GM23248 (cell line): ENCODE measurements around the gene STARD10. TPM values are rescaled to one million over a fixed set of nuclear protein-coding genes. Genes with fewer than 3 reads are reported as not detected.
A peak's percentile ranks its signal among the peaks of the same experiment; 100 is the strongest.

Experiments used
- DNase-seq: peaks from one replicate; pipeline ENCODE4 v3.0.0-alpha.2; 2015
- H2AFZ ChIP-seq: fragments of 200-600 bp; sonication (generic); 2 replicates; pipeline ENCODE4 v1.6.1; 2016; ENCODE audit warnings: antibody characterized with exemption
- H3F3A ChIP-seq: fragments of 200-600 bp; sonication (generic); 2 replicates; pipeline ENCODE4 v1.6.1; 2016; ENCODE audit warnings: mild to moderate bottlenecking, antibody characterized with exemption, mixed run types; ENCODE audit not compliant: insufficient read depth
- H3K27ac ChIP-seq: fragments of 200-600 bp; sonication (generic); 2 replicates; pipeline ENCODE4 v1.5.1; 2016; ENCODE audit warnings: mild to moderate bottlenecking
- H3K27me3 ChIP-seq: fragments of 200-600 bp; sonication (generic); replicated peaks from 2 replicates; pipeline ENCODE4 v1.6.1; 2016; ENCODE audit warnings: mild to moderate bottlenecking; ENCODE audit not compliant: insufficient read depth
- H3K36me3 ChIP-seq: fragments of 200-600 bp; sonication (generic); 2 replicates; pipeline ENCODE4 v1.6.1; 2016; ENCODE audit warnings: low read depth, mild to moderate bottlenecking
- H3K4me1 ChIP-seq: fragments of 200-600 bp; sonication (generic); 2 replicates; pipeline ENCODE4 v1.6.1; 2016; ENCODE audit warnings: mild to moderate bottlenecking; ENCODE audit not compliant: insufficient read depth
- H3K4me2 ChIP-seq: fragments of 200-600 bp; sonication (generic); one replicate; pipeline ENCODE4 v1.6.1; 2016; ENCODE audit warnings: mild to moderate bottlenecking; ENCODE audit not compliant: unreplicated experiment
- H3K4me3 ChIP-seq: fragments of 200-600 bp; sonication (generic); 2 replicates; pipeline ENCODE4 v1.5.1; 2016; ENCODE audit warnings: mild to moderate bottlenecking
- H3K79me2 ChIP-seq: fragments of 200-600 bp; sonication (generic); 2 replicates; pipeline ENCODE4 v1.6.1; 2016; ENCODE audit warnings: mild to moderate bottlenecking; ENCODE audit not compliant: insufficient read depth
- H3K9ac ChIP-seq: fragments of 200-600 bp; sonication (generic); 2 replicates; pipeline ENCODE4 v1.6.1; 2016; ENCODE audit warnings: mild to moderate bottlenecking
- H3K9me2 ChIP-seq: fragments of 200-600 bp; sonication (generic); 2 replicates; pipeline ENCODE4 v1.6.1; 2016; ENCODE audit warnings: mixed run types, mild to moderate bottlenecking, moderate library complexity; ENCODE audit not compliant: insufficient read depth
- H3K9me3 ChIP-seq: fragments of 200-600 bp; sonication (generic); one replicate; pipeline ENCODE4 v1.6.1; 2017; ENCODE audit warnings: low read depth
- H4K20me1 ChIP-seq: fragments of 200-600 bp; sonication (generic); 2 replicates; pipeline ENCODE4 v1.6.0; 2016; ENCODE audit not compliant: insufficient read depth
- EZH2 ChIP-seq: fragments of 200-600 bp; sonication (generic); IDR thresholded peaks from 2 replicates; pipeline ENCODE4 v1.6.1; 2018; ENCODE audit warnings: antibody characterized with exemption, mild to moderate bottlenecking; ENCODE audit not compliant: insufficient read depth, poor library complexity, severe bottlenecking
- EZH2phosphoT487 ChIP-seq: fragments of 200-600 bp; sonication (generic); IDR thresholded peaks from 2 replicates; pipeline ENCODE4 v1.6.1; 2018; ENCODE audit warnings: antibody characterized with exemption, moderate library complexity, mild to moderate bottlenecking, low read depth; ENCODE audit not compliant: insufficient read depth
- WGBS, 2 experiments: methylation state at CpG; one replicate each; pipeline ENCODE4 v1.1.6; 2015 to 2017; ENCODE audit warnings: low lambda C conversion rate in 2 of 2, low coverage in 1 of 2; ENCODE audit errors: missing lambda C conversion rate in 2 of 2; 5-methylcytosine and 5-hydroxymethylcytosine counted together
- in situ Hi-C: fragments of 300-500 bp; cut with MboI; formaldehyde crosslinking; loops from 2 replicates; pipeline ENCODE4 v1.15.0; 2020
- polyA plus RNA-seq: library from polyadenylated mRNA; unstranded; fragments of >200 nt; fragmentation: Nextera tagmentation; extraction: Ambion mirVana; gene quantifications from 2 replicates; pipeline ENCODE4 v1.2.1, GENCODE V29; 2016
- total RNA-seq: library from RNA; depleted of rRNA; stranded (reverse); fragments of >200 nt; shearing (Covaris generic); gene quantifications from 2 replicates; pipeline ENCODE4 v1.2.3, GENCODE V29; 2014

The STARD10 gene
- total and polyA plus RNA-seq, 2 experiments from 2014 or later: 6.6 to 14.7 TPM

- in situ Hi-C loops: no loop called here
- TF ChIP-seq EZH2phosphoT487 (no peak), EZH2 (no peak)
- H3K4me2 ChIP-seq: peak overlapping the region; percentile 76
- no peaks in the 10 kb centered on the region for H3K9me2 ChIP-seq
- no peaks in the 10 kb centered on the region for H3K36me3 ChIP-seq
- H3K27ac ChIP-seq: no peak overlapping the region
- H3K9me3 ChIP-seq: no peaks in the 10 kb centered on the region
- H3K9ac ChIP-seq: peak overlapping the region; percentile 26; the same call in 1 of the 2 replicates
- no peaks in the 10 kb centered on the region for H4K20me1 ChIP-seq
- no peak for DNase-seq
- H3K27me3 ChIP-seq: no peaks in the 10 kb centered on the region
- no peaks in the 10 kb centered on the region for H3K79me2 ChIP-seq
- WGBS, 2 experiments: 35 to 43% methylated on average over 15 to 17 of the region's 17 CpGs
- H3F3A ChIP-seq: no peaks in the 10 kb centered on the region
- no peaks in the 10 kb centered on the region for H3K4me1 ChIP-seq
- H2AFZ ChIP-seq: peak overlapping the region; percentile 58; the same call in 1 of the 2 replicates
- H3K4me3 ChIP-seq: peak overlapping the region; percentile 54
These were observed 12.9 kb downstream of the STARD10 start for GRCh38 chr11:72781063-72781312.

GRCh38 chr11:72780296-72781062 is 13.4 kb downstream of the STARD10 start:
- no peak overlapping the region for H3K9ac ChIP-seq
- no peak overlapping the region for H3K27ac ChIP-seq

GRCh38 chr11:72779495-72780128 is 14.2 kb downstream of the STARD10 start:
- 82 to 86% methylated on average over 4 of the region's 4 CpGs for WGBS, 2 experiments
- in situ Hi-C loops: no loop called here
- no peak overlapping the region for H3K4me3 ChIP-seq
- no peaks in the 10 kb centered on the region for H3K9me3 ChIP-seq
- H3K4me2 ChIP-seq: no peak overlapping the region
- no peaks in the 10 kb centered on the region for H3K79me2 ChIP-seq
- no peak overlapping the region for H3K27ac ChIP-seq
- no peak for DNase-seq
- no peak for TF ChIP-seq EZH2
- TF ChIP-seq EZH2phosphoT487: no peak
- no peaks in the 10 kb centered on the region for H3K9me2 ChIP-seq
- no peaks in the 10 kb centered on the region for H3F3A ChIP-seq
- H2AFZ ChIP-seq: no peak overlapping the region
- H3K36me3 ChIP-seq: no peaks in the 10 kb centered on the region
- H3K9ac ChIP-seq: no peak overlapping the region
- H4K20me1 ChIP-seq: no peaks in the 10 kb centered on the region
- H3K4me1 ChIP-seq: no peaks in the 10 kb centered on the region
- no peaks in the 10 kb centered on the region for H3K27me3 ChIP-seq

More at GRCh38 chr11:72780296-72781062, 13.4 kb downstream of the STARD10 start:
- Histone ChIP-seq H3F3A (no peaks in the 10 kb centered on the region), H3K4me1 (no peaks in the 10 kb centered on the region), H3K27me3 (no peaks in the 10 kb centered on the region), H3K9me3 (no peaks in the 10 kb centered on the region), H2AFZ (no peak overlapping the region), H4K20me1 (no peaks in the 10 kb centered on the region), H3K36me3 (no peaks in the 10 kb centered on the region), H3K9me2 (no peaks in the 10 kb centered on the region), H3K4me2 (no peak overlapping the region), H3K4me3 (peak overlapping the region; percentile 54; the same call in 1 of the 2 replicates), H3K79me2 (no peaks in the 10 kb centered on the region)
- 92 to 95% methylated on average over 10 of the region's 10 CpGs for WGBS, 2 experiments
- TF ChIP-seq EZH2phosphoT487: no peak
- no peak for TF ChIP-seq EZH2
- DNase-seq: no peak
- in situ Hi-C loops: no loop called here

- H3K4me3 ChIP-seq: no peak overlapping the region
- H3K9me2 ChIP-seq: no peaks in the 10 kb centered on the region
- H3F3A ChIP-seq: peaks cover 2% of the 10 kb centered on the region
- H3K9ac ChIP-seq: no peak overlapping the region
- in situ Hi-C loops: no loop called here
- H3K4me2 ChIP-seq: no peak overlapping the region
- TF ChIP-seq EZH2phosphoT487 (no peak), EZH2 (no peak)
- no peak for DNase-seq
- H4K20me1 ChIP-seq: no peaks in the 10 kb centered on the region
- H3K4me1 ChIP-seq: peaks cover 2% of the 10 kb centered on the region; the same call in 1 of the 2 replicates
- no peak overlapping the region for H3K27ac ChIP-seq
- no peak overlapping the region for H2AFZ ChIP-seq
- H3K9me3 ChIP-seq: no peaks in the 10 kb centered on the region
- H3K36me3 ChIP-seq: no peaks in the 10 kb centered on the region
- WGBS, 2 experiments: 91 to 96% methylated on average over 7 of the region's 7 CpGs
- H3K79me2 ChIP-seq: no peaks in the 10 kb centered on the region
- no peaks in the 10 kb centered on the region for H3K27me3 ChIP-seq
These were observed 15.0 kb downstream of the STARD10 start for GRCh38 chr11:72778535-72779494.
